ENCODE data around the gene ZBTB9. TPM values are rescaled to one million over a fixed set of nuclear protein-coding genes. Genes with fewer than 3 reads are reported as not detected.

ZBTB9 gene
- total RNA-seq, result 1 to 10 TPM; 1.4 to 8.6 (median 5.7) TPM

DNA sequence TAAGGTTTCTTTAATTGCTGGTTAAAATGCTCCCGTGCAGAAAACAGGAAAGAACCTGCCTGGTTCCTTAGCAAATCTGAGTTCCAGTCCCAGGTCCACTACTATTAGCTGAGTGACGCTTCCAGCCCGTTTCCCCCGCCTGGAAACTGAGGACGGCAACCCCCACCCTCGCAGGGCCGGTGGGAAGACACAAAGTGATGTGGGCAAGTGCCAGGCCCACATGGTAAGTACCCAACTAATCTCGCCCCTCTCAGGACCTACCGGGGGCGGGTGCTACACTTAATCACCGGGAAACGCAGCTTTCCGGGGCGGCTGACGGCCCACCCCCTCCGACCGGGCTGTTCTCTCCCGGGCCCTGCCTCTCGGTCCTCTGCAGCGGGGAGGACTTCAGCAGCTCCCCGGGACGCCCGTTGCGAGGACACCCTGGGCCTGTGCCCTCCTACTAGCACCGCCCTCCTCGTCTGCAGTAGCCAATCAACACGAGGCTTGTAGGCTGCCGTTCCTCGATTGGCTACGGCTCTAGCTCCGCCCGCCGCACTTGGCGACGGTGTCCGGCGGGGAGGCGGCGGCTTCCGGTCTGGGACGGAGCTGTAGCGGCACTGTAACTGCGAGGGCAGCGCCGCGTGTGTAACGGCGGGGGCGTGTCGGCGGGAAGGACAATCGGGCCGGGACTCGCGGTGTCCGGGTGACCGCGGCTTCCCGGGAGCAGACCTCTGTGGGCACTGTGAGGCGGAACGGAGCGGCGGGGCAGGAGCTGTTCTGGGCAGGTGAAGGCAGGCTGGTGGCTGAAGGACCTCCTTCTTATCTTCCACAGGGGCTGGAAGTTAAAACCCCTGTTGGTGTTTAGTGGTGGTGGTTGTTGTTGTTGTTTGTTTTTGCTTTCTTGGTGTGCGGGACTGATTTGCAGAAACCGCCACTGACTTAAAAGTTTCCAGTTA, at the start of gene ZBTB9:
TSS of gene ZBTB9 (plus strand) at position 568 of the 938 bp plus-strand sequence. CDS start 525 bp downstream, outside the sequence.
- DNase-seq (ENCODE audit: low spot score) (peak; percentile 81), ATAC-seq (ENCODE audit: low FRiP score) (peak; percentile 99)
- no peak for TF ChIP-seq CTCF (IDR thresholded peaks at IDR 0.05)

DNA sequence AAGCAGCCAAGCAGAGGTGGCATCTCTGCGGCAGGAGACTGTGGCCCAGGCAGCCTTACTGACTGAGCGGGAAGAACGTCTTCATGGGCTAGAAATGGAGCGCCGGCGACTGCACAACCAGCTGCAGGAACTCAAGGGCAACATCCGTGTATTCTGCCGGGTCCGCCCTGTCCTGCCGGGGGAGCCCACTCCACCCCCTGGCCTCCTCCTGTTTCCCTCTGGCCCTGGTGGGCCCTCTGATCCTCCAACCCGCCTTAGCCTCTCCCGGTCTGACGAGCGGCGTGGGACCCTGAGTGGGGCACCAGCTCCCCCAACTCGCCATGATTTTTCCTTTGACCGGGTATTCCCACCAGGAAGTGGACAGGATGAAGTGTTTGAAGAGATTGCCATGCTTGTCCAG, 49.5 kb upstream of the ZBTB9 start:
- DNase-seq (ENCODE audit: low spot score) (no peak), ATAC-seq (ENCODE audit: low FRiP score) (no peak)
- TF ChIP-seq CTCF (IDR thresholded peaks at IDR 0.05), result no peak

GRCh38 chr6:33405386-33405940, 48.9 kb upstream of the ZBTB9 start:
- ATAC-seq (ENCODE audit: low FRiP score) (no peak), DNase-seq (ENCODE audit: low spot score) (no peak)
- TF ChIP-seq CTCF (IDR thresholded peaks at IDR 0.05), result no peak

- TF ChIP-seq CTCF (IDR thresholded peaks at IDR 0.05), result no peak
- ATAC-seq (ENCODE audit: low FRiP score), result no peak
- DNase-seq (ENCODE audit: low spot score), result no peak
Measured at GRCh38 chr6:33406126-33406525, 48.2 kb upstream of the ZBTB9 start.

DNA sequence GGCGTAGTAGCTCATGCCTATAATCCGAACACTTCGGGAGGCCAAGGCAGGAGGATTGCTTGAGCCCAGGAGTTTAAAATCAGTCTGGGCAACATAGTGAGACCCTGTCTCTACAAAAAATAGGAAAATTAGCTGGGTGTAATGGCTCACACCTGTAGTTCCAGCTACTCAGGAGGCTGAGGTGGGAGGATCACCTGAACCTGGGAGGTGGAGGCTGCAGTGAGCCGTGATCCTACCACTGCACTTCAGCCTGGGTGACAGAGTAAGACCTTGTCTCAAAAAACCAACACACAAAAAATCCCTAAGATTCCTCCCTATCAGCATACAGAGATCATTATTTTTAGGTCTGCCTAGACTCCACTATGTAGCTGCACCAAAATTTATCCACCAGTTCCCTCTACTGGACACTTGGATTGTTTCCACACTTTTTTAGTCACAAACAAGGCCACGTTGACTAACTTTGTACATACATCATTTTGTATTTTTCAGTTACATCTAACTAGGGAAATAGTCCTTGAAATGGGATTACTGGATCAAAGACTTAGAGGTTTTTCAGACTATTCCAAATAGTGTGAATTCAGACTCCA, 47.2 kb upstream of the ZBTB9 start:
- ATAC-seq (ENCODE audit: low FRiP score) (no peak), DNase-seq (ENCODE audit: low spot score) (no peak)

DNA sequence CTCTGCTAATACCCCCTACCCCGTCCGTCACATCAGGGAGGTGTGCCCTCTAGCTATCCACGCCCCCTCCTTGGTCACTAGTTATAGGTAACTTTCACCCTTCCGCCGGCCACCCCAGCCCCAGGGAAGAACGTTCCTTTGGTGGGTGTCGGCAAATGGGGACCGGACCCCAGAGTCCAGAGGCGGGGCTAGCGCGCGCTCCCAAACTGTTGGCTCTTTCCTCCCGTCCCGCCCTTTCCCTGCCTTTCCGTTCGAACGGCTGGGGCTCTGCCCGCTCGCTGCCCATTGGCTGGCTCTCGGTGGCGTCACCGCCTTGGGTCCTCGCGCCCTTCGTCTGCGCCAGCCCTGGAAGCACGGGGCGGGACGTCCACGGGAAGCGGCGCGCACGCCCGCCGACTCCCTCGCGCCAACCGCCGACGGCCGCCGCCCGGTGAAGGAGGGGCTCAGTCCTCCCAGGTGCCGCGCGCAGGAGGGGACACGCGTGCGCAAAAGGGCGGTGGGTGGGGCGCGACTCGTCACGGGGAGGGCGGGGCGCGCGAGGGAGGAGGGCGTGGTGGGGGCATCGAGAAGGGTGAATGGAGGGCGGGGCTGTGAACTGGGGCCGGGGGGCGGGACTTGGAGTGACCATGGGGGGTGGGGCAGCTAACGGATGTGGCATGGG, 44.2 kb upstream of the ZBTB9 start:
- no peak for TF ChIP-seq CTCF (IDR thresholded peaks at IDR 0.05)
- peak; percentile 96 for ATAC-seq (ENCODE audit: low FRiP score)

More for the DNA sequence above, 47.2 kb upstream of the ZBTB9 start:
- TF ChIP-seq CTCF (IDR thresholded peaks at IDR 0.05), result no peak

More for the DNA sequence above, 44.2 kb upstream of the ZBTB9 start:
- DNase-seq (ENCODE audit: low spot score), result peak; percentile 86

All from omental fat pad (tissue), 4 donors.